Fibroblast of peridontal ligament (primary cell): ENCODE results near the gene APBB3.

Experiments
- DNase-seq: peaks from one replicate; pipeline ENCODE4 v3.0.0-alpha.2; 2010; ENCODE audit errors: extremely low read depth

APBB3 gene

DNA sequence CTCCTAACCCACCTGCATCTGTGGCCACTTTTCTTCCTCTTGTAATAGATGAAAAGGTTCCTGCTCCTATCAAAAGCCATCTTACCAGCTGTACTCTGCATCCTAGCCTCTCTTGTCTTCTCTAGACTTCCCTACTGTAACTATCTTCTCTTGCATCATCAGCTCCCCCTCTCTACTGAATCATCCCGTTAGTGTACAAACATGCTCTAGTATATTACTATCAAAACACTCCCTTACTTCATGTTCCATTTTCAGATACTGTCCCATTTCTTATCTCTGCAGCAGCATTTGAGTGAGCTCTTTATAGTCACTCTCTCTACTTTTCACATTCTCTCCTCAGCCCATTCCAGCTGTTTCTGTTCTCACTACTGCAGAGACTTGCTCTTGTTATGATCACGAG is 9.9 kb downstream of the APBB3 start:
- peak; percentile 56 for DNase-seq

GRCh38 chr5:140553657-140554056 is 10.7 kb downstream of the APBB3 start:
- DNase-seq: no peak

GRCh38 chr5:140551872-140552271 is 12.5 kb downstream of the APBB3 start:
- no peak for DNase-seq

GRCh38 chr5:140550147-140551079 is 14.0 kb downstream of the APBB3 start:
- no peak for DNase-seq

DNA sequence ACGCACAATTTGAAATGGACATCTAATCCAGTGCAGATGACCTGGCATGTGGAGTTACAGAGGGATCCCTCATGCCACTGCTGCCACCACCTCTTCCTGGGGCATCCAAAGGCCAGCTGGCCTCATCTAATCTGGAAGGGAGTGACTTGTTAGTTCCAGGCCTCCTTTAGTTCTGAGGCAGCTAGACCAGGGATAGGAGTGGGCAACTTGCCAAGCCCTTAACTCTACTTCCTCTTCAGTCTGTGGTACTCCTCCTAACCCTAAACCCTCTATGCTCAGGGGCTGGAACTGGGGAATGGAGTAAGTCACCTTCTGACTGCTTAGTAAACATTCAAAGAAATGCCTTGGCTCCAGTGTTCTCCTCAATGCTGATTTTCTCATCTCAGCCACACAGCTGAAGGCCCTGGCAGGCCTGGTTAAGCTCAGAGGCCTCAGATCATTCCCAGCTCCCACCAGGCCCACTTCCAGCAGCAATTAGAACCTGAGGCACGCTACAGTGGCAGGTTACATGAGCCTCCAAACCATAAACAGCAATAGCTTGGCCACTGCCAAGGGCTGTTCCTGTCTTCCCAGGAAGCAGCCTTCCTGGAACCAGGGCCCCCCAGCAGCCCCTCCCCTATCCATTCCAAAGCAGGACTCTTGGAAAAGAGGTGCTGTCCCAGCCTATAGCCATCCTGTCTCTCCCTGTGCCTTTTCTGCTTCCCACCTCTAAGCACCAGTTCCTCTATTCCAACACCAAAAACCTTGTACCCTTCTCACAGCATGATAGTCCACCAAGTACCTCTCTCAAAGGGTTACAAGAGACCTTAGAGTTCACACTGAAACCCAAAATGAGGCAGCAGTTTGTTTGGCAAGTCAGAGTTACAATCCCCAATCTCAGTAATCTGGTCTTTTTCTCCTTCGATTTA is 14.9 kb downstream of the APBB3 start:
- DNase-seq: peak; percentile 59

DNA sequence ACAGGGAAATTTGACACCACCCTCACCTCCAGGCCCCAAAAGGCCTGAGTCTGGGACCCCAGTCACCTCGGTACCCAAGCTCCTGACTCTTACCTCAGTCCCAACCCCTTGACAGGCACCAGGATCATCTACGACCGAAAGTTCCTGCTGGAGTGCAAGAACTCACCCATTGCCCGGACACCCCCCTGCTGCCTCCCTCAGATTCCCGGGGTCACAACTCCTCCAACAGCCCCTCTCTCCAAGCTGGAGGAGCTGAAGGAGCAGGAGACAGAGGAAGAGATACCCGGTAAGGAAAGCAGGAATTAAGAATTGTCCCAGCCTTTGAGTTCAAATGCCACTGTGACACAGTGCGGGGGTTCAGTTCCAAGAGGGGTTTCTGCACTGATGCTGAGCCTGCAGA is 15.6 kb downstream of the APBB3 start:
- DNase-seq: no peak

DNA sequence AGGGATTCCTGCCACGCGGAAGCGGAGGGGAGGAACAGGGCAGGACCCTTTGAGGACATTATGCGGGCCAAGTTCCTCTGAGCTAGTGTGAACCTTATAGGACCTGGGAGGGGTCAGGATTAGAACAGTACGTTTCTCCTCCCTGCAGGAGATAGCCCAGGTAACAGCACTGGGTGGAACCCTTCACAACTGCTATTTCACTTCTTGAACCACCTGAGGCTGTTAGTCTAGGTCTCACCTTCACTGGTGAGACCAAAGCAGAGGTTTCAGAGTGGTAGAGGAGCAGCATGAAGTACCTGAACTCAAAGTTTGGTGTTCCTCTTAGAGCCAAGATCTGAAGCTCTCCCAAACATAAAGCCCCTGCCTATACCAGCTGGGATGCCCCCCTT is 16.1 kb downstream of the APBB3 start:
- DNase-seq: no peak

DNA sequence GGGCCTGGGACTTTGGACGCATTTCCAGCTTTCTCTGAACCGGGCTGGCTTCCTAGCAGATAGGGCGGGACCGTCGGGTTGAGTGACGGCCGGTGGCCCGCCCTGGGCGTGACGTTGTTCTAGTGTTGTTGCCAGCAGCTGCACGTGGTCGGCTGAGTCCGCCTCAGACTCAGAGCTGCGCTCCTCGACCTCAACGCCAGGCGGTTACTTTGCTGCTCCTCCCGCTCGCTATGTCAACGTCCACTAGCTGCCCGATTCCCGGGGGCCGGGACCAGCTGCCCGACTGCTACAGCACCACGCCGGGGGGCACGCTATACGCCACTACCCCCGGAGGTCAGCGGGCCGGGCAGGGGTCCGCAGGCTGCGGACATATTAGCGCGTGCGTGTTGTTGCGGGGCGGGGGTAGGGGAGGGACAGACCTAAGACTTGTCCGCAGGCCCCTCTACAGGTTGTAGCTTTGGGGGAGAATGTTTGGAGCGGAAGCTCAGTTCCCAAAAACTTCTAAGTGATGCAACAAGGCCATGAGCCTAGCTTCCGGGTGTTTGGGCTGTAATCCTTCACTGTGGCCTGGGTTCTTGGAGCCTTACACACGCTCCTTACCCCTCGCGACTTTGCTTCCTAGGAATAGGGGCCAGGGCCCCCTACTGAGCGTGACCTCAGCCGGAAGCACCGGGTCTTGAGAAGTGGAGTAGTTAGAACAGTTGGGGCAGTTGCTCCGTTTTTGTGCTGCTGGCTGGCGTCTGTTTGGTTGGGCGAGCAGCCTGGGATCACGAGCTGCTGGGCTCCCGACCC is 16.7 kb downstream of the APBB3 start, which contains the start of gene EIF4EBP3:
TSS of gene EIF4EBP3 (plus strand) at position 155 of the 792 bp plus-strand sequence. CDS start at position 231, 76 bp downstream.
- peak; percentile 97 for DNase-seq

- no peak for DNase-seq
Measured at GRCh38 chr5:140546851-140547507, 17.4 kb downstream of the APBB3 start.

DNA sequence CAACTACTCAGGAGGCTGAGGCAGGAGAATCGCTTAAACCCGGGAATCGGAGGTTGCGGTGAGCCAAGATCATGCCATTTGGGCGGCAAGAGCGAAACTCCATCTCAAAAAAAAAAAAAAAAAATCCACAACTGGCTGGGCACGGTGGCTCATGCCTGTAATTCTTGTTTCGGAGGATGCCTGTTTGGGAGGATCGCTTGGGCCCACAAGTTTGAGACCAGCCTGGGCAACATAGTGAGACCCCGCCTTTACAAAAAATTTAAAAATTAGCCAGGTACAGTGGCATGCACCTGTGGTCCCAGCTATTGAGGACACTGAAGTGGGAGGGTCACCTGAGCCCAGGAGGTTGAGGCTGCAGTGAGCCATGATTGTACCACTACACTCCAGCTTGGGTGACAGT is 18.8 kb downstream of the APBB3 start:
- no peak for DNase-seq

DNA sequence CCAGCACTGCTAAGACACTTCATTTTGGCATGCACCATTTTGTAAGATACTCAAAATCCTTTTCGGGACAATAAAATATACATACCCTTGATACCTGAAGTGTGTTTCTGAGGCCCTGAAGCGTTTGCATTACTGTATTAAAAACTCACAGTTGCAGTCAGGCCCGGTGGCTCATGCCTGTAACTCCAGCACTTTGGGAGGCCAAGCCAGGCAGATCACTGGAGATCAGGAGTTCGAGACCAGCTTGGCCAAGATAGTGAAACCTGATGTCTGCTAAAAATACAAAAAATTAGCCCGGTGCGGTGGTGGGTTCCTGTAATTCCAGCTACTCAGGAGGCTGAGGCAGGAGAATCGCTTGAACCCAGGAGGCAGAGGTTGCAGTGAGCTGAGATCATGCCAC is 19.4 kb downstream of the APBB3 start:
- DNase-seq: no peak

DNA sequence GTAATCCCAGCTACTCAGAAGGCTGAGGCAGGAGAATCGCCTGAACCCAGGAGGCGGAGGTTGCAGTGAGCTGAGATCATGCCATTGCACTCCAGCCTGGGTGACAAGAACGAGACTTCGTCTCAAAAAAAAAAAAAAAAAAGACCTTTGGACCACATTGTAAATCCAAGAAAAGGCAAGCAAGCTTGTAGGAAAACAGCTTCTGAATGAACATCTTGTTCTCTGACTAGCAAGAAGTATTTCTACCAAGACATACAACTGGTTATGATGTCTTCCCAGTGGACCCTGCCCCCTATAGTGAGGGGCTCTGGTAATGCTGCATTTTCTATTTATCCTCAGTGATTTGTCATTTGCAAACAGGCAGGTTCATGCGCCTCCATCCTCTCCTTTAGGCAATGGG is 21.4 kb downstream of the APBB3 start:
- DNase-seq: no peak

- no peak for DNase-seq
Measured at GRCh38 chr5:140540227-140540626, 24.2 kb downstream of the APBB3 start.

DNA sequence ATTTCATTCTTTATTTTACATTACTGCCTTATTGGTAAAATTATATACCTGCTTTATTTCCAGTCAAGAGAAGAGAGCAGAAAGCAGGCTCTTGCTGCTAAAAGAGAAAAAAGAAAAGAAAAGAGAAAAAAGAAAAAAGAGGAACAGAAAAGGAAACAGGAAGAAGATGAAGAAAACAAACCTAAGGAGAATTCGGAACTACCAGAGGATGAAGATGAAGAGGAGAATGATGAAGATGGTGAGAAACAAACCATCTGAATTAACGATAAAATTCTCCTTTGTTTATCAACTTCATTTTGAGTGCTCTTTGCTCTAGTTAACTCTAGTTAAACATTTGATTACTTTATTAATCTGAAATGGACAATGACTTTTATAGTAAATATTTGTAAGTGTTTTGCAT is 40.4 kb downstream of the APBB3 start:
- no peak for DNase-seq

- no peak for DNase-seq
Measured at GRCh38 chr5:140513124-140513523, 51.3 kb downstream of the APBB3 start.

GRCh38 chr5:140509898-140510297 is 54.5 kb downstream of the APBB3 start:
- DNase-seq: no peak
